NT2/D1 (cell line): ENCODE data around the gene SLC2A14.

Source experiments
- SUZ12 ChIP-seq: IDR thresholded peaks from 2 replicates; pipeline ENCODE4 v1.6.1; 2011; ENCODE audit not compliant: insufficient read length, insufficient read depth; ENCODE audit errors: extremely low read depth
- YY1 ChIP-seq: IDR thresholded peaks from 2 replicates; pipeline ENCODE4 v1.6.1; 2011; ENCODE audit not compliant: insufficient read length, insufficient read depth
- ZNF274 ChIP-seq: IDR thresholded peaks from 2 replicates; pipeline ENCODE4 v1.6.1; 2011; ENCODE audit warnings: mild to moderate bottlenecking, low read depth, low read length

GRCh38 chr12:7844116-7844515 is 28.6 kb downstream of the SLC2A14 start:
- TF ChIP-seq SUZ12 (no peak), YY1 (no peak), ZNF274 (no peak)
